GM21526 (cell line): Measurements from ENCODE around the gene FBXW8.

Experiments
- ATAC-seq: cut with Tn5 transposase; IDR thresholded peaks from one replicate; pipeline ENCODE4 v1.9.1; 2021; ENCODE audit warnings: moderate library complexity; ENCODE audit not compliant: unreplicated experiment, low FRiP score

FBXW8 gene

GRCh38 chr12:116885491-116885890 is 25.3 kb upstream of the FBXW8 start:
- ATAC-seq, result no peak

- no peak for ATAC-seq
Observed at GRCh38 chr12:116887244-116887643, 23.5 kb upstream of the FBXW8 start.

- no peak for ATAC-seq
Observed at GRCh38 chr12:116887897-116888296, 22.9 kb upstream of the FBXW8 start.

- ATAC-seq, result no peak
Observed at GRCh38 chr12:116890330-116890729, 20.4 kb upstream of the FBXW8 start.

GRCh38 chr12:116891019-116891418 is 19.7 kb upstream of the FBXW8 start:
- ATAC-seq, result no peak

- ATAC-seq, result no peak
Observed at GRCh38 chr12:116892349-116893140, 18.2 kb upstream of the FBXW8 start.

GRCh38 chr12:116894913-116895312 is 15.8 kb upstream of the FBXW8 start:
- ATAC-seq, result no peak

- no peak for ATAC-seq
Observed at GRCh38 chr12:116896411-116896924, 14.3 kb upstream of the FBXW8 start.

GRCh38 chr12:116897476-116897875 is 13.3 kb upstream of the FBXW8 start:
- ATAC-seq, result no peak

GRCh38 chr12:116898669-116899068 is 12.1 kb upstream of the FBXW8 start:
- ATAC-seq, result no peak

GRCh38 chr12:116901612-116902011 is 9.1 kb upstream of the FBXW8 start:
- ATAC-seq, result no peak

- ATAC-seq, result no peak
Observed at GRCh38 chr12:116903818-116904217, 6.9 kb upstream of the FBXW8 start.

- ATAC-seq, result no peak
Observed at GRCh38 chr12:116906285-116906684, 4.5 kb upstream of the FBXW8 start.

GRCh38 chr12:116910280-116910644 is 488 bp upstream of the FBXW8 start:
- ATAC-seq, result no peak

- no peak for ATAC-seq
Observed at GRCh38 chr12:116915326-116915725, 4.6 kb downstream of the FBXW8 start.

- ATAC-seq, result no peak
Observed at GRCh38 chr12:116916122-116916521, 5.4 kb downstream of the FBXW8 start.

GRCh38 chr12:116916714-116917114 is 6.0 kb downstream of the FBXW8 start:
- ATAC-seq, result peak; percentile 93

GRCh38 chr12:116918464-116918863 is 7.7 kb downstream of the FBXW8 start:
- ATAC-seq, result no peak

GRCh38 chr12:116919247-116919661 is 8.5 kb downstream of the FBXW8 start:
- ATAC-seq, result no peak

GRCh38 chr12:116919706-116920485 is 9.1 kb downstream of the FBXW8 start:
- ATAC-seq, result no peak

GRCh38 chr12:116920939-116921338 is 10.2 kb downstream of the FBXW8 start:
- no peak for ATAC-seq
